DOHH2 (cell line): ENCODE data around the gene CXCL13.

Source experiments
- CTCF ChIP-seq: fragments of 200-600 bp; sonication (generic); IDR thresholded peaks from one replicate; pipeline ENCODE4 v1.5.1; 2014; ENCODE audit warnings: antibody characterized with exemption, mild to moderate bottlenecking, low read depth, low read length; ENCODE audit not compliant: poor library complexity, severe bottlenecking
- EZH2phosphoT487 ChIP-seq: fragments of 200-600 bp; sonication (generic); IDR thresholded peaks from 2 replicates; pipeline ENCODE4 v1.6.1; 2017; ENCODE audit warnings: borderline replicate concordance, mild to moderate bottlenecking, antibody characterized with exemption, low read length, moderate library complexity, mixed read lengths

DNA sequence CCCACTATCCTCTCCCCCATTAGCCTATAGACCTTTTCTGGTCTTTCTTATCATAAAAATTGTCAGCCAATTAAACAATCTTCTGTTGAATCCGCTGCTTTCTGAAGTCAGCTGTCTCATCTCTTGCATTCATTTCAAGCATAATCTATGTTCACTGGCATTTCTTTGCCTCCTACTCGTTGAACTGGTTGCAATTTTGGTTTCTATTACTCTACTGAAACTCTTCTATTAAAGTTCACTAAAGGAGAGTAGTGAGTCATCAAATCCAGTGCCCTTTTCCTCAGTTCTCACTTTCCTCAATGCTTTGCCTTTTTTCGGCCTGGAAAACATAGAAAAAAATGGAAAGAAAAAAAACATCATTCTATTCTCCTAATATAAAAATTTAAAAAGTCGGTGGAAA, 23.9 kb upstream of the CXCL13 start:
- TF ChIP-seq EZH2phosphoT487 (no peak), CTCF (no peak)
